Cerebellar nuclear complex (tissue), 1 donor: ENCODE data around the gene SLC6A3.

Experiments
- DNase-seq, 2 experiments: peaks; one replicate each; lab custom pipeline; 2025; lab: John Stamatoyannopoulos, UW

Gene SLC6A3

DNA sequence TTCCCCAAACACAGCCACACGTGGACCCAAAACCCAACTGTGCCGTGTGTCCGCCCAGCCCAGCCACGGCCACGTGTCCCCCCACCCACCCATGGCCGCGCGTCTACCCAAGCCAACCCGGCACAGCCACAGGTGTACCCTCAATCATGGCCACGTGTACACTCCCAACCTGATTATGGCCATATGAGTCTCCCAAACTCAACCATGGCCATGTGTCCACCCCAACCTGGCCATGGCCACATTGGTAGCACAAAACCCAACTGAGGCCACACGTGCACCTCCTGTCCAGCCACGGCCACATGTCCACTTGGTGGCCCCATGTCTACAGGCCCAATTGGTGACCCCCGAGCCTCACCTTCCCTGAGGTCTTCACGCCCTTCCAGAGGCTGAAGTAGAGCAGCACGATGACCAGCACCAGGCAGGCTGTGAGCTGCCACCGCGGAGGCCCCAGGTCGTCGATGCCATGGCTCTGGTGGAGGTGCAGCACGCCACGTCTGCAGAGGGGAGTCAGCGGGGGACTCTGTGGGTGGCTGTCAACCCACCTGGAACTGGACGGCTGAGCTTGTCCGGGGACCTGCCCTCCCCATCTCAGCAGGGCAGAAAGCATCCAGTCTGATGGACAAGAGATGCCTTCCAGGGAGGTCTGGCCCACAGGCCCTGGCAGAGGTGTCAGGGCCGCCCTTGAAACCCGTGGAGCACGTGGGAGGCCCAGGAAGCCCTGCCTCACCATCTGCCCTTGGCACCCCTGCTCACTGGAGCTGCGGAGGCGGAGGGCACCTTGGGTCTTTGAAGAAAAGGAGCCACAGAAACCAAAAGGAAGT, 23.5 kb downstream of the SLC6A3 start:
- no peak for DNase-seq

- no peak for DNase-seq
Observed at GRCh38 chr5:1420211-1421195, 24.7 kb downstream of the SLC6A3 start.

GRCh38 chr5:1419476-1420210, 25.6 kb downstream of the SLC6A3 start:
- DNase-seq, result no peak

DNA sequence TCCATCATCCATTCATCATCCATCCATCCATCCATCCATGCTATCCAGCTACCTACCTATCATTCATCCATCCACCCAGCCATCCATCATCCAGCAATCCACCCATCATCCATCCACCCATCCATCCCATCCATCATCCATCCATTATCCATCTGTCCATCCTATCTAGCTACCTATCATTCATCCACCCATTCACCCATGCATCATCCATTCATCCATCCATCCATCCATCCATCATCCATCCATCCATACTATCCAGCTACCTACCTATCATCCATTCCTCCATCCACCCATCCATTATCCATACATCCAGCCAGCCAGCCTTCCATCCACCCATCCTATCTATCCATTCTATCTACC, 26.3 kb downstream of the SLC6A3 start:
- DNase-seq, result no peak

DNA sequence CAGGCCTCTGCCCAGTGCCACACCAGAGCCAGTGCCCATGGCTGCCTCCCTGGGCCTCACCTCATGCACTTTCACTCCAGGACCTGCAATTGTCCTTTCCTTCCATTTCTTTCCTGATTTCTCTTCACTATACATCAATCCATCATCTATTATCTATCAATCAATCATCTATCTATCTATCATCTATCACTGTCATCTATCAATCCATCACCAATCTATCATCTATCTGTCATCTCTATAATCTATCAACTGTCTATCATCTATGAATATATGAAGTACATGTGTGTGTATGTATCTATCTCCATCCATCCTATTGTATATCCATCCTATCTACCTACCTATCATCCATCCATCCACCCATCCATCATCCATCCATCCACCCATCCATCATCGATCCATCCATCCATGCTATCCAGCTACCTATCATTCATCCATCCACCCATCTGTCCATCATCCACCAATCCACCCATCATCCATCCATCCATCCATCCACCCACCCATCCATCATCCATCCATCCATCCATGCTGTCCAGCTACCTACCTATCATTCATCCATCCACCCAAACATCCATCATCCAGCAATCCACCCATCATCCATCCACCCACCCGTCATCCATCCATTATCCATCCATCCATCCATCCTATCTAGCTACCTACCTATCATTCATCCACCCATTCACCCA, 26.9 kb downstream of the SLC6A3 start:
- DNase-seq, result no peak

DNA sequence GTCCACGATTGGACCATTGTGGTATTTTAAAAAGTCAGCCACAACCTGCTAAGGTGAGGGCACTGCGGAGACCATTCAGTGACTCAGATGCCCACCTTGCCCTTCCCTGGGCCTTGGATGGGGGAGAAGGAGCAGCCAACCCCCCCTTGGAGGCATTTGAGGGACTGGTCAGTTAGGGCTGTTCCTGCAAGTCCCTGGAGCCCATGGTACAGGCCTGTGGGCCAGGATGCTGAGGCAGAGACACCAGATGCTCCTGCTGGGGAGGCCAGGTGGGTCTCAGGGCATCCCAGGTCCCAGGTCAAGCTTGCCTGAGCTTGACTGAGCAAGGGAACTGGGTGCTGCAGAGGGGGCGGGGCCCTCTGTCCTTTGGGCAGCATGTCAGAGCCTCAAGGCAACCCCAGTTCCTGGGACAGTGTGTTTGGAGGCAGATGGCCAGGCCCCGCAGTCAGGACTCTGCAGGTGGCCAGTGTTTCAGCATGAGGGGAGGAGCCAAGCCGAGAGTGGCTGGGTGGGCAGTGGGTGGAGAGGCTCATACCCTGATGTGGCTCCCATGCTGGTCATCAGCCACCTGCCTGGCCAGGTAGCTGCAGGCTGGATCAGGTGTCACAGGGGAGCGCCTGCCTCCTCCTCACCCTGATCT, 27.5 kb downstream of the SLC6A3 start:
- DNase-seq, result no peak

- no peak for DNase-seq
Observed at GRCh38 chr5:1416856-1417469, 28.3 kb downstream of the SLC6A3 start.

- no peak for DNase-seq
Observed at GRCh38 chr5:1415626-1416360, 29.4 kb downstream of the SLC6A3 start.

DNA sequence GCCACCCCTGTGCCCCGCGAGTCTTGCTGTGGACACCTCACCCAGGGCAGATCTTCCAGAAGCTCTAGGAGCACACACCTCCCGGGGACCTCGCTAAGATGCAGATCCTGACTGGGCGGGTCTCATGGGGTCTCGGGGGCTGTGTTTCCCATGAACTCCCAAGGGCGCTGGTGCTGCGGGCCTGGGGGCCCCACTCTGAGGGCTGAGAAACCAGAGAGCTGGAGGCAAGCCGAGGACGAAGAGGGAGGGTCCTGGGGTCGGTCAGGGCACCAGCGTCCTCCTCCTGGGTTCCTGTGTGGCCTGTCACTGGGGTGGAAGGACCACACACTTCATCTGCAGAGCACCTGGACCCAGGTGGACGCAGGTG, 30.2 kb downstream of the SLC6A3 start:
- no peak for DNase-seq

GRCh38 chr5:1414311-1415058, 30.8 kb downstream of the SLC6A3 start:
- DNase-seq, result no peak

GRCh38 chr5:1413611-1414241, 31.5 kb downstream of the SLC6A3 start:
- DNase-seq, result no peak

DNA sequence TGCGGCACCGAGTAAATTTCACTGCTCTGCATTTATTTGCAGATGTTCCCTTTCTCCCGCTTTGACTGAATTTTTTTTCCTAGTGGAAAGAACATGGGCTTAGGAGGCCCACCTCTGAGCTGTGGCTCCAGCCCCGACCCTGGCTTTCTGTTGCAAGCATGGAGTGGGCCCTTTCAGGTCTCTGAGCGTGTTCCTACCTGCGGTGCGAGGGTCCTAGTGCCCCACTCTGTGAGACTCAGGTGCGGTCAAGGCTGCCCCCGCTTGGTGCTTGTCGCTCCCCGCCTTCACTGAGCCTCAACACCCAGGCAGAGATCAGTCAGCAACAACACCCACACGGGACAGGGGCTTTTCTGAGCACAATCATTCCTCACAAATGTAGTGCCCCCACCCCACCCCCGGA, 32.0 kb downstream of the SLC6A3 start:
- no peak for DNase-seq

GRCh38 chr5:1412621-1413020, 32.6 kb downstream of the SLC6A3 start:
- DNase-seq, result no peak

DNA sequence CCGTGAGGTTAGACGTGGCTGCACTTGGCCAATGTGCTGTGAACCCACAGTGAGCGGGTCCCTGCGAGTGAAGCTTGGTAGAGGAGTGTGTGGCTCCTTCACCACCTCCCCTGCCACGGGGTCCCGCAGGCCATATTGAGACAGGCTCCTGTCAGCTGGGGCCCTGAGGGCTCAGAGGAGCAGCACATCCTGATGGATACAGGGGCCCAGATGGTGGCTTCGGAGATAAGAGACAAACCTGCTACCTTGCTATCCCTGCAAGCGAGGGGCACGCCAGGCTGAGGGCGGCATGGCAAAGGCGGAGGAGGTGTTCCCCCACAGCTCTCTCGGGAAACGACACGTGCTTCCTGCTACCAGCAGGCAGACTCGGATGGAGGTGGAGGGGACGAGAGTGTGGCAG, 33.1 kb downstream of the SLC6A3 start:
- DNase-seq, result no peak

DNA sequence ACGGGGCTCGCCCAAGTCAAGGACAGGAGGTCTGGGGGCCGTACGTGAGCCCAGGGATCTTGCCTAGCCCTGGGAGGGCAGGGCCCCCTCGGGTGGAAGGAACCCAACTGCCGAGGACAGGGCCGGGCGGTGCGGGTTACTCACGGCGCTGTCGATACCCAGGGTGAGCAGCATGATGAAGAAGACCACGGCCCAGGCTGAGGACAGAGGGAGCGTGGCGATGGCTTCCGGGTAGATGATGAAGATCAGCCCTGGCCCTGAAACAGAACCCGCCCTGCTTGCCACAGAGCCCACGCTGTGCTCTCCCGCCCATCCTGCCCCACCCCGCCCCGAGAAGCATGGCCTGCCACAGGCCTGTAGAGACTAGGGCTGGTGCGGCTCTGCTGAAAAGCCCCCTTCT, 34.1 kb downstream of the SLC6A3 start:
- no peak for DNase-seq

DNA sequence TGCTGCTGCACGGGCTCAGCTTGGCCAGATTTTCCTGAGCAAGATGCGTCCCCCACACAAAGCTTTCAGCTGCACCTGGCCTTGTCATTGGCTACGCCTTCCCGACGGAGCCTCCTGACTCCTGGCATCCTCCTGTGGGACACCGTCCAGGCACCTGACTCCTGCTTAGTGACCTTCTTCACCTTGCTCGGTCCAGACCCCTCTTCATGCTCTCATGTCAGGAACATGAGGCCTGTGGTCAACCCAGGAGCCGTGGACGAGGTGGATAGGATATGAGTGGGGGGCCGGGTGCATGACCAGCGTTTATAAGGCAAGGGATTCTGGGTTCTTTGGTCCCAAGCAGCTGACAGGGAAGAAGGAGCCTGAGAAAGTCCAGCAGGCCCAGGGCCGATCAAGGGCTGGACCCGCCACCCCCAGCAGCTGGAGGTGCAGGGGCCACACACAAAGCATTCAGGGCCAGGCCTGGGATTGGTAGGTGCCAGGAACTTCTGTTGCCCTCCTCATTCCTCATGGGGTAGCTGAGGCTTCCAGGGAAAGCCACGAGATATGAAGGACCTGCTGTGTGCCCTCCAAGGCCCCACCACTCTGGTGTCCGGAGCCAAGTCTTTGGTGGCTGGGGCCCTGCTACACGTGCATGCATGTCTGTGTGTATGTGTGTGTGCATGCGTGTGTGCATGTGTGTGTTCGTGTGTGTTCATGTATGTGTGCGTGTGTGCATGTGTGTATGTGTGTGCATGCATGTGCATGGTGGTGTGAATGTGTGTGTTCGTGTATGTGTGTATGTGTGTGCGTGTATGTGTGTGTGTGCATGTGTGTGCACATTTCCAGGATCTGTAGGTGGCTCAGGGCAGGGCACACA, 34.9 kb downstream of the SLC6A3 start:
- no peak for DNase-seq

DNA sequence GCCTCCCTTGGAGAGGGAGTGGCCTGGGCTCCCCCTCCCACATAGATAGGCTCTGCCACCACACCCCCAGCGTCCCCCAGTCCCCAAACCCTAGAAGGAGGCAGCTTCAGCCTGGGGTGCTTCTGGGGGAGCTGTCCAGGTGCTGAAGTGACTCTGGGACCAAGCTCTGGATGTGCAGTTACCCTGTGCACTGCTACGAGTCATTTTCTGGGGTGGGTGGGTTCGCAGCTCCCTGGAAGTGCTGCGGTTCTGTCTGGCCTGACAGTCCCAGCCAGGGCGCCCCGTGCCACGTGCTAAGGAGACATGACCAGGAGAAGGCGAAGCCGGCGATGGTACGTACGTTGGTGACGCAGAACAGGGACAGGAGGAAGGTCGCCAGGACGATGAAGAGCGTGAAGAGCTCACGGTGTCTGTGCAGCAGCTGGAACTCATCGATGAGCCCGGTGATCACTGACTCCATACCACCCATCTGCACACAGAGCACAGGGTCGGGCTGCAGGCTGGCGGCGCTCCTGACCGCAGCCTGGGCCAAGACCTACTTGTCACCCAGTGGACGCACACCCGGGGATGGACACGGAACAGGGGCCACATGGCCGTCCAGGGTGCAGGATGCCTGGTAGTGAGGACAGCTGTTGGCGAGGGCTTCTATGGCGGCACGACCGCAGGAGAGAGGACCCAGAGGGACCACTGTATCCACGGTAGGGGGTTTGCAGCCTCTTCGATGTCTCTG, 35.7 kb downstream of the SLC6A3 start:
- DNase-seq, result no peak
